ENCODE data around the gene MEA1. TPM values are rescaled to one million over a fixed set of nuclear protein-coding genes. Genes with fewer than 3 reads are reported as not detected.

The MEA1 gene
- total and polyA plus RNA-seq, 2 experiments from 2014 or later = 70.5 to 205 TPM

DNA sequence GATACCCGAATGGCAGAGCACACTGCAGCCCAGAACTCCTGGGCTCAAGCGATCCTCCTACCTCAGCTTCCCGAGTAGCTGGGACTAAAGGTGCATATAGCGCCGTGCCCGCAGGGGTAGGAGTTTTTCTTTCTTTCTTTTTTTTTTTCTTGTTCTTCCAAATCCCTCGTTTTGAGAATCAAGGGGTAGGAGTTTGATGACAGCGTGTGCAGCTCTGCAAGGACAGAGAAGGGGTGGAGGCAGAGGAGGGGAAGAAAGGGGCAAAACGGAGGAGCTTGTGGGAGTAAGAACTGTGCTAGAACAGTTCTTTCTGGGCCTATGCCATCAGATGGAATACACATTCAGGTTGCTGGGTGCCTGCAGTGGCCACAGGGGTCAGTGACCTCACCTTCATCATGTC is 23.0 kb upstream of the MEA1 start (continued):
- TF ChIP-seq, protein P1, sequence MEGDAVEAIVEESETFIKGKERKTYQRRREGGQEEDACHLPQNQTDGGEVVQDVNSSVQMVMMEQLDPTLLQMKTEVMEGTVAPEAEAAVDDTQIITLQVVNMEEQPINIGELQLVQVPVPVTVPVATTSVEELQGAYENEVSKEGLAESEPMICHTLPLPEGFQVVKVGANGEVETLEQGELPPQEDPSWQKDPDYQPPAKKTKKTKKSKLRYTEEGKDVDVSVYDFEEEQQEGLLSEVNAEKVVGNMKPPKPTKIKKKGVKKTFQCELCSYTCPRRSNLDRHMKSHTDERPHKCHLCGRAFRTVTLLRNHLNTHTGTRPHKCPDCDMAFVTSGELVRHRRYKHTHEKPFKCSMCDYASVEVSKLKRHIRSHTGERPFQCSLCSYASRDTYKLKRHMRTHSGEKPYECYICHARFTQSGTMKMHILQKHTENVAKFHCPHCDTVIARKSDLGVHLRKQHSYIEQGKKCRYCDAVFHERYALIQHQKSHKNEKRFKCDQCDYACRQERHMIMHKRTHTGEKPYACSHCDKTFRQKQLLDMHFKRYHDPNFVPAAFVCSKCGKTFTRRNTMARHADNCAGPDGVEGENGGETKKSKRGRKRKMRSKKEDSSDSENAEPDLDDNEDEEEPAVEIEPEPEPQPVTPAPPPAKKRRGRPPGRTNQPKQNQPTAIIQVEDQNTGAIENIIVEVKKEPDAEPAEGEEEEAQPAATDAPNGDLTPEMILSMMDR (conservative IDR thresholded peaks at IDR 0.05; ENCODE audit: low read depth in 2 of 2) = no peak
- TF ChIP-seq, protein P2, sequence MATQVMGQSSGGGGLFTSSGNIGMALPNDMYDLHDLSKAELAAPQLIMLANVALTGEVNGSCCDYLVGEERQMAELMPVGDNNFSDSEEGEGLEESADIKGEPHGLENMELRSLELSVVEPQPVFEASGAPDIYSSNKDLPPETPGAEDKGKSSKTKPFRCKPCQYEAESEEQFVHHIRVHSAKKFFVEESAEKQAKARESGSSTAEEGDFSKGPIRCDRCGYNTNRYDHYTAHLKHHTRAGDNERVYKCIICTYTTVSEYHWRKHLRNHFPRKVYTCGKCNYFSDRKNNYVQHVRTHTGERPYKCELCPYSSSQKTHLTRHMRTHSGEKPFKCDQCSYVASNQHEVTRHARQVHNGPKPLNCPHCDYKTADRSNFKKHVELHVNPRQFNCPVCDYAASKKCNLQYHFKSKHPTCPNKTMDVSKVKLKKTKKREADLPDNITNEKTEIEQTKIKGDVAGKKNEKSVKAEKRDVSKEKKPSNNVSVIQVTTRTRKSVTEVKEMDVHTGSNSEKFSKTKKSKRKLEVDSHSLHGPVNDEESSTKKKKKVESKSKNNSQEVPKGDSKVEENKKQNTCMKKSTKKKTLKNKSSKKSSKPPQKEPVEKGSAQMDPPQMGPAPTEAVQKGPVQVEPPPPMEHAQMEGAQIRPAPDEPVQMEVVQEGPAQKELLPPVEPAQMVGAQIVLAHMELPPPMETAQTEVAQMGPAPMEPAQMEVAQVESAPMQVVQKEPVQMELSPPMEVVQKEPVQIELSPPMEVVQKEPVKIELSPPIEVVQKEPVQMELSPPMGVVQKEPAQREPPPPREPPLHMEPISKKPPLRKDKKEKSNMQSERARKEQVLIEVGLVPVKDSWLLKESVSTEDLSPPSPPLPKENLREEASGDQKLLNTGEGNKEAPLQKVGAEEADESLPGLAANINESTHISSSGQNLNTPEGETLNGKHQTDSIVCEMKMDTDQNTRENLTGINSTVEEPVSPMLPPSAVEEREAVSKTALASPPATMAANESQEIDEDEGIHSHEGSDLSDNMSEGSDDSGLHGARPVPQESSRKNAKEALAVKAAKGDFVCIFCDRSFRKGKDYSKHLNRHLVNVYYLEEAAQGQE (IDR thresholded peaks at IDR 0.05; ENCODE audit: unreplicated experiment) = no peak
- no peak for TF ChIP-seq EZH2phosphoT487 (IDR thresholded peaks at IDR 0.05; ENCODE audit: unreplicated experiment)

DNA sequence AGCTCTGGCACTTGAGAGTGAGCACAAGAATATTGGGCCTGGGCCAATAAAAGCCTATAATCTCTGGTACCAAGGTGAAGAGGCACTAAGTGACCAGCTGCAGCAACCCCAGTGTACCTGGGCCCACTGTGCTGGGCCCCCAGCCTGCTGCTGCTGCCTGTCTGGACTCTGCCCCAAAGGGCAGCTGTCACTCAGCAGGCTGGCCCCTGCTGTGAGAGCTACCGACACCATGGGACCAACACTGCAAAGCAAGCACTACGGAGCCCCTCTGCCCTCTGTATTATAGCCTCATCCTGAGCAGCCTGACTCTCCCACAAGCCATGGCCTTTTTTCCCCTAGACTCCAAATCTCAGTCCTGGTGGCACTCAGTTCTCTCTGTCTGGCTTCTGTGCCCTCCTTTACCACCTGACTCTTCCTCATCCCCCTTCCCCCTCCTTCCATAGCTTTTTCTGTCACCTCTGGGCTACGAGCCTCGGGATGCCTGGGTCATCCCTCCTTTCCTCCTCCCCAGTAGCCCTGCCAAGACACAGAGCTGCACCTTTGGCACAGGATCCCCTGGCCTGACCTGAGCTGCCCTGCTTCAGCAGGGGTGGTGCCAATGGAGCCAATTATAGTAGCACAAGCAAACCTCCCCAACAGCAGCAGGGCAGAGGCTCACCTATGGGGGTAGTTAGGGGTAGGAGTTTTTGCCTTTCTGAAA is 21.9 kb upstream of the MEA1 start:
- Histone ChIP-seq H3K4me3 (no peak overlapping the region), H3K9me2 (ENCODE audit: insufficient read depth) (no peaks in the 10 kb centered on the region), H3K4me1 (ENCODE audit: insufficient read depth) (no peaks in the 10 kb centered on the region), H3K79me2 (replicated peaks; ENCODE audit: insufficient read depth) (no peaks in the 10 kb centered on the region), H2AFZ (no peak overlapping the region), H4K20me1 (replicated peaks; ENCODE audit: insufficient read depth) (peaks cover 6% of the 10 kb centered on the region; the same call in 1 of the 2 replicates), H3K27ac (ENCODE audit: low read depth) (no peak overlapping the region), H3K27me3 (ENCODE audit: insufficient read depth) (no peaks in the 10 kb centered on the region), H3F3A (replicated peaks; ENCODE audit: low read depth) (0 out of 2 replicates have a peak, but pooled peaks cover 8% of the 10 kb centered on the region), H3K36me3 (ENCODE audit: insufficient read depth) (0 out of 2 replicates have a peak, but pooled peaks cover 3% of the 10 kb centered on the region), H3K4me2 (no peak overlapping the region)
- ATAC-seq (peak; percentile 24), DNase-seq (ENCODE audit: low spot score) (no peak)
- H3K27ac Mint-ChIP-seq = no peak overlapping the region
- peaks cover 3% of the 10 kb centered on the region for H3K27me3 Mint-ChIP-seq (ENCODE audit: insufficient read depth, low read depth, poor library complexity)
- no peak overlapping the region for H3K4me3 Mint-ChIP-seq
- H3K9me3 Mint-ChIP-seq = no peaks in the 10 kb centered on the region
- H3K4me1 Mint-ChIP-seq = no peaks in the 10 kb centered on the region
- peaks cover 61% of the 10 kb centered on the region for H3K36me3 Mint-ChIP-seq (ENCODE audit: low read depth)
- TF ChIP-seq, protein P3, sequence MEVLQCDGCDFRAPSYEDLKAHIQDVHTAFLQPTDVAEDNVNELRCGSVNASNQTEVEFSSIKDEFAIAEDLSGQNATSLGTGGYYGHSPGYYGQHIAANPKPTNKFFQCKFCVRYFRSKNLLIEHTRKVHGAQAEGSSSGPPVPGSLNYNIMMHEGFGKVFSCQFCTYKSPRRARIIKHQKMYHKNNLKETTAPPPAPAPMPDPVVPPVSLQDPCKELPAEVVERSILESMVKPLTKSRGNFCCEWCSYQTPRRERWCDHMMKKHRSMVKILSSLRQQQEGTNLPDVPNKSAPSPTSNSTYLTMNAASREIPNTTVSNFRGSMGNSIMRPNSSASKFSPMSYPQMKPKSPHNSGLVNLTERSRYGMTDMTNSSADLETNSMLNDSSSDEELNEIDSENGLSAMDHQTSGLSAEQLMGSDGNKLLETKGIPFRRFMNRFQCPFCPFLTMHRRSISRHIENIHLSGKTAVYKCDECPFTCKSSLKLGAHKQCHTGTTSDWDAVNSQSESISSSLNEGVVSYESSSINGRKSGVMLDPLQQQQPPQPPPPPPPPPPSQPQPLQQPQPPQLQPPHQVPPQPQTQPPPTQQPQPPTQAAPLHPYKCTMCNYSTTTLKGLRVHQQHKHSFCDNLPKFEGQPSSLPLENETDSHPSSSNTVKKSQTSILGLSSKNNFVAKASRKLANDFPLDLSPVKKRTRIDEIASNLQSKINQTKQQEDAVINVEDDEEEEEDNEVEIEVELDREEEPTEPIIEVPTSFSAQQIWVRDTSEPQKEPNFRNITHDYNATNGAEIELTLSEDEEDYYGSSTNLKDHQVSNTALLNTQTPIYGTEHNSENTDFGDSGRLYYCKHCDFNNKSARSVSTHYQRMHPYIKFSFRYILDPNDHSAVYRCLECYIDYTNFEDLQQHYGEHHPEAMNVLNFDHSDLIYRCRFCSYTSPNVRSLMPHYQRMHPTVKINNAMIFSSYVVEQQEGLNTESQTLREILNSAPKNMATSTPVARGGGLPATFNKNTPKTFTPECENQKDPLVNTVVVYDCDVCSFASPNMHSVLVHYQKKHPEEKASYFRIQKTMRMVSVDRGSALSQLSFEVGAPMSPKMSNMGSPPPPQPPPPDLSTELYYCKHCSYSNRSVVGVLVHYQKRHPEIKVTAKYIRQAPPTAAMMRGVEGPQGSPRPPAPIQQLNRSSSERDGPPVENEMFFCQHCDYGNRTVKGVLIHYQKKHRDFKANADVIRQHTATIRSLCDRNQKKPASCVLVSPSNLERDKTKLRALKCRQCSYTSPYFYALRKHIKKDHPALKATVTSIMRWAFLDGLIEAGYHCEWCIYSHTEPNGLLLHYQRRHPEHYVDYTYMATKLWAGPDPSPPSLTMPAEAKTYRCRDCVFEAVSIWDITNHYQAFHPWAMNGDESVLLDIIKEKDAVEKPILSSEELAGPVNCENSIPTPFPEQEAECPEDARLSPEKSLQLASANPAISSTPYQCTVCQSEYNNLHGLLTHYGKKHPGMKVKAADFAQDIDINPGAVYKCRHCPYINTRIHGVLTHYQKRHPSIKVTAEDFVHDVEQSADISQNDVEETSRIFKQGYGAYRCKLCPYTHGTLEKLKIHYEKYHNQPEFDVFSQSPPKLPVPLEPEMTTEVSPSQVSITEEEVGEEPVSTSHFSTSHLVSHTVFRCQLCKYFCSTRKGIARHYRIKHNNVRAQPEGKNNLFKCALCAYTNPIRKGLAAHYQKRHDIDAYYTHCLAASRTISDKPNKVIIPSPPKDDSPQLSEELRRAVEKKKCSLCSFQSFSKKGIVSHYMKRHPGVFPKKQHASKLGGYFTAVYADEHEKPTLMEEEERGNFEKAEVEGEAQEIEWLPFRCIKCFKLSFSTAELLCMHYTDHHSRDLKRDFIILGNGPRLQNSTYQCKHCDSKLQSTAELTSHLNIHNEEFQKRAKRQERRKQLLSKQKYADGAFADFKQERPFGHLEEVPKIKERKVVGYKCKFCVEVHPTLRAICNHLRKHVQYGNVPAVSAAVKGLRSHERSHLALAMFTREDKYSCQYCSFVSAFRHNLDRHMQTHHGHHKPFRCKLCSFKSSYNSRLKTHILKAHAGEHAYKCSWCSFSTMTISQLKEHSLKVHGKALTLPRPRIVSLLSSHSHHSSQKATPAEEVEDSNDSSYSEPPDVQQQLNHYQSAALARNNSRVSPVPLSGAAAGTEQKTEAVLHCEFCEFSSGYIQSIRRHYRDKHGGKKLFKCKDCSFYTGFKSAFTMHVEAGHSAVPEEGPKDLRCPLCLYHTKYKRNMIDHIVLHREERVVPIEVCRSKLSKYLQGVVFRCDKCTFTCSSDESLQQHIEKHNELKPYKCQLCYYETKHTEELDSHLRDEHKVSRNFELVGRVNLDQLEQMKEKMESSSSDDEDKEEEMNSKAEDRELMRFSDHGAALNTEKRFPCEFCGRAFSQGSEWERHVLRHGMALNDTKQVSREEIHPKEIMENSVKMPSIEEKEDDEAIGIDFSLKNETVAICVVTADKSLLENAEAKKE (CRISPR knock-in tag; IDR thresholded peaks at IDR 0.05) = no peak
- TF ChIP-seq, protein P2 (IDR thresholded peaks at IDR 0.05; ENCODE audit: unreplicated experiment) = no peak
- no peak for TF ChIP-seq JUNB (IDR thresholded peaks at IDR 0.05; ENCODE audit: unreplicated experiment)
- TF ChIP-seq, protein P4, sequence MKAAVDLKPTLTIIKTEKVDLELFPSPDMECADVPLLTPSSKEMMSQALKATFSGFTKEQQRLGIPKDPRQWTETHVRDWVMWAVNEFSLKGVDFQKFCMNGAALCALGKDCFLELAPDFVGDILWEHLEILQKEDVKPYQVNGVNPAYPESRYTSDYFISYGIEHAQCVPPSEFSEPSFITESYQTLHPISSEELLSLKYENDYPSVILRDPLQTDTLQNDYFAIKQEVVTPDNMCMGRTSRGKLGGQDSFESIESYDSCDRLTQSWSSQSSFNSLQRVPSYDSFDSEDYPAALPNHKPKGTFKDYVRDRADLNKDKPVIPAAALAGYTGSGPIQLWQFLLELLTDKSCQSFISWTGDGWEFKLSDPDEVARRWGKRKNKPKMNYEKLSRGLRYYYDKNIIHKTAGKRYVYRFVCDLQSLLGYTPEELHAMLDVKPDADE (IDR thresholded peaks at IDR 0.05) = no peak
